ENCODE measurements around the gene HOXB2.

GRCh38 chr17:48551596-48552465 is 6.9 kb upstream of the HOXB2 start:
- TF ChIP-seq POLR2A (IDR thresholded peaks at IDR 0.05; ENCODE audit: low read depth) = no peak
- TF ChIP-seq, protein P1, sequence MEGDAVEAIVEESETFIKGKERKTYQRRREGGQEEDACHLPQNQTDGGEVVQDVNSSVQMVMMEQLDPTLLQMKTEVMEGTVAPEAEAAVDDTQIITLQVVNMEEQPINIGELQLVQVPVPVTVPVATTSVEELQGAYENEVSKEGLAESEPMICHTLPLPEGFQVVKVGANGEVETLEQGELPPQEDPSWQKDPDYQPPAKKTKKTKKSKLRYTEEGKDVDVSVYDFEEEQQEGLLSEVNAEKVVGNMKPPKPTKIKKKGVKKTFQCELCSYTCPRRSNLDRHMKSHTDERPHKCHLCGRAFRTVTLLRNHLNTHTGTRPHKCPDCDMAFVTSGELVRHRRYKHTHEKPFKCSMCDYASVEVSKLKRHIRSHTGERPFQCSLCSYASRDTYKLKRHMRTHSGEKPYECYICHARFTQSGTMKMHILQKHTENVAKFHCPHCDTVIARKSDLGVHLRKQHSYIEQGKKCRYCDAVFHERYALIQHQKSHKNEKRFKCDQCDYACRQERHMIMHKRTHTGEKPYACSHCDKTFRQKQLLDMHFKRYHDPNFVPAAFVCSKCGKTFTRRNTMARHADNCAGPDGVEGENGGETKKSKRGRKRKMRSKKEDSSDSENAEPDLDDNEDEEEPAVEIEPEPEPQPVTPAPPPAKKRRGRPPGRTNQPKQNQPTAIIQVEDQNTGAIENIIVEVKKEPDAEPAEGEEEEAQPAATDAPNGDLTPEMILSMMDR (IDR thresholded peaks at IDR 0.05) = no peak
